Mammary epithelial cell (primary cell): ENCODE data around the gene CD99L2.

ENCODE experiments used
- CTCF ChIP-seq, 2 donors: IDR thresholded peaks in 1 of 2; conservative IDR thresholded peaks in 1 of 2; 2 replicates each; pipeline ENCODE4 v1.5.1; 2011 to 2012; ENCODE audit warnings: inconsistent platforms in 2 of 2, low read length in 2 of 2, mild to moderate bottlenecking in 2 of 2, control low read depth in 1 of 2, low read depth in 1 of 2; ENCODE audit not compliant: insufficient read depth in 1 of 2; ENCODE audit errors: extremely low read depth in 1 of 2
- EZH2 ChIP-seq: IDR thresholded peaks from 2 replicates; pipeline ENCODE4 v1.6.1; 2012; ENCODE audit warnings: low read length, inconsistent platforms, borderline replicate concordance

DNA sequence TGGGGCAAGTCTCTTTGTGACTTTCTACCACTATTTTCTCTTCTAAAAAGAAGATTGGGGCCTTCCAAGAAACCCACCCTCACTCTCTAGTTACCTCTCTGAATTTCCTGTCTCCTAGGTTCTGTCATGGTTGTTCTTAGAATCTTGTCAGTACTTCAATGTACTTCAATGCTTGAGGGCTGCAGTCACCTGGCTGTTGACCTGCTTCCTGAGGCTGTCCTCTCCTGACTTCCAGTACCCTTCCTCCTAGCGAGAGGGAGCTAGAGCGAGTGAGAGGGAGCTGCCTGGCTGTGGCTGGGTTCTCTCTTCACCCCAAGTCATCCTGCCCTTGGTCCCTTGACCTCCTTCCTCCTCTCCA is 17.7 kb downstream of the CD99L2 start:
- TF ChIP-seq CTCF (conservative IDR thresholded peaks at IDR 0.05 in 1 of 2, IDR thresholded peaks at IDR 0.05 in 1 of 2; ENCODE audit: extremely low read depth in 1 of 2, insufficient read depth in 1 of 2, low read depth in 1 of 2, low read length in 2 of 2), result no peak
- no peak for TF ChIP-seq EZH2
